Measurements from ENCODE around the gene MX1. TPM values are rescaled to one million over a fixed set of nuclear protein-coding genes. Genes with fewer than 3 reads are reported as not detected.
"Not testable (repeated sequence)": the region's sequence is repeated elsewhere in the genome, so short reads cannot be mapped to it uniquely, and the experiment has no call there.

The MX1 gene
- total and polyA plus RNA-seq, 4 donors = 15.1 to 21.3 (median 18.0) TPM

- 94% methylated on average over 19 of the region's 19 CpGs for WGBS
- H3K4me3 ChIP-seq (ENCODE audit: low read depth in 1 of 3, low read length in 3 of 3) = no peak overlapping the region
- DNase-seq (ENCODE audit: low spot score) = peak; percentile 13
- peaks cover 0 to 14% (median 10%) of the 10 kb centered on the region in 4 donors for H3K4me1 ChIP-seq (ENCODE audit: control insufficient read depth in 4 of 4, insufficient read depth in 4 of 4, low read length in 3 of 4)
- TF ChIP-seq ATF3 (IDR thresholded peaks at IDR 0.05) (no peak), CTCF (IDR thresholded peaks at IDR 0.05; ENCODE audit: low read depth, low read length, missing input control) (no peak), SP1 (IDR thresholded peaks at IDR 0.05) (no peak), YY1 (IDR thresholded peaks at IDR 0.05) (no peak), NR2F2 (IDR thresholded peaks at IDR 0.05) (no peak), FOXA1 (IDR thresholded peaks at IDR 0.05) (no peak), FOXA2 (IDR thresholded peaks at IDR 0.05) (no peak), EGR1 (IDR thresholded peaks at IDR 0.05; ENCODE audit: low read depth in 2 of 2) (no peak), TAF1 (conservative IDR thresholded peaks at IDR 0.05) (no peak), GABPA (IDR thresholded peaks at IDR 0.05 in 1 of 2, conservative IDR thresholded peaks at IDR 0.05 in 1 of 2) (no peak), RAD21 (IDR thresholded peaks at IDR 0.05) (no peak), HNF4A (conservative IDR thresholded peaks at IDR 0.05) (no peak), JUND (IDR thresholded peaks at IDR 0.05) (no peak)
- no peak overlapping the region for H3K27ac ChIP-seq (ENCODE audit: low read depth in 1 of 2, low read length in 2 of 2)
- H3K36me3 ChIP-seq (ENCODE audit: control insufficient read depth in 4 of 4, insufficient read depth in 3 of 4, low read depth in 1 of 4, low read length in 3 of 4) = no peaks in the 10 kb centered on the region
- no peaks in the 10 kb centered on the region for H3K9me3 ChIP-seq (ENCODE audit: control insufficient read depth in 4 of 4, low read length in 3 of 4)
- H3K9ac ChIP-seq (ENCODE audit: low read depth in 1 of 2, low read length in 2 of 2) = no peak overlapping the region
- H3K27me3 ChIP-seq (ENCODE audit: control insufficient read depth in 4 of 4, insufficient read depth in 4 of 4, low read length in 3 of 4) = no peaks in the 10 kb centered on the region
These were observed 3.3 kb upstream of the MX1 start for GRCh38 chr21:41422546-41423304.

GRCh38 chr21:41423305-41423636 lies 2.8 kb upstream of the MX1 start:
- DNase-seq (ENCODE audit: low spot score); H3K27ac ChIP-seq (ENCODE audit: low read depth in 1 of 2, low read length in 2 of 2); H3K9ac ChIP-seq (ENCODE audit: low read depth in 1 of 2, low read length in 2 of 2); H3K27me3 ChIP-seq (ENCODE audit: control insufficient read depth in 4 of 4, insufficient read depth in 4 of 4, low read length in 3 of 4); H3K36me3 ChIP-seq (ENCODE audit: control insufficient read depth in 4 of 4, insufficient read depth in 3 of 4, low read depth in 1 of 4, low read length in 3 of 4); H3K4me3 ChIP-seq (ENCODE audit: low read depth in 1 of 3, low read length in 3 of 3); H3K9me3 ChIP-seq (ENCODE audit: control insufficient read depth in 4 of 4, low read length in 3 of 4): not testable (repeated sequence)
- 81% methylated on average over 5 of the region's 5 CpGs for WGBS
- peaks cover 0 to 14% (median 10%) of the 10 kb centered on the region in 4 donors for H3K4me1 ChIP-seq (ENCODE audit: control insufficient read depth in 4 of 4, insufficient read depth in 4 of 4, low read length in 3 of 4)

GRCh38 chr21:41425588-41425953 lies 468 bp upstream of the MX1 start:
- Histone ChIP-seq H3K4me1 (ENCODE audit: control insufficient read depth in 4 of 4, insufficient read depth in 4 of 4, low read length in 3 of 4) (peaks cover 0 to 13% (median 8%) of the 10 kb centered on the region in 4 donors), H3K27me3 (ENCODE audit: control insufficient read depth in 4 of 4, insufficient read depth in 4 of 4, low read length in 3 of 4) (no peaks in the 10 kb centered on the region), H3K9me3 (ENCODE audit: control insufficient read depth in 4 of 4, low read length in 3 of 4) (no peaks in the 10 kb centered on the region), H3K4me3 (ENCODE audit: low read depth in 1 of 3, low read length in 3 of 3) (peak overlapping the region; percentile 59 to 82 (median 76)), H3K36me3 (ENCODE audit: control insufficient read depth in 4 of 4, insufficient read depth in 3 of 4, low read depth in 1 of 4, low read length in 3 of 4) (peaks cover 0 to 14% (median 5%) of the 10 kb centered on the region in 4 donors), H3K9ac (ENCODE audit: low read depth in 1 of 2, low read length in 2 of 2) (peak overlapping the region; percentile 17 to 69), H3K27ac (ENCODE audit: low read depth in 1 of 2, low read length in 2 of 2) (peak overlapping the region; percentile 5 to 73)
- DNase-seq (ENCODE audit: low spot score) = peak; percentile 5
- 61% methylated on average over 7 of the region's 7 CpGs for WGBS
- TF ChIP-seq ZBTB33 (IDR thresholded peaks at IDR 0.05) (no peak), GABPA (IDR thresholded peaks at IDR 0.05 in 1 of 2, conservative IDR thresholded peaks at IDR 0.05 in 1 of 2) (no peak), NR2F2 (IDR thresholded peaks at IDR 0.05) (no peak), MAX (IDR thresholded peaks at IDR 0.05) (no peak), FOXA2 (IDR thresholded peaks at IDR 0.05) (no peak), FOXA1 (IDR thresholded peaks at IDR 0.05) (no peak), SP1 (IDR thresholded peaks at IDR 0.05) (no peak), HNF4A (conservative IDR thresholded peaks at IDR 0.05) (no peak), CTCF (IDR thresholded peaks at IDR 0.05; ENCODE audit: low read depth, low read length, missing input control) (no peak), JUND (IDR thresholded peaks at IDR 0.05) (no peak), YY1 (IDR thresholded peaks at IDR 0.05) (no peak), TAF1 (conservative IDR thresholded peaks at IDR 0.05) (no peak)
